Upper lobe of left lung (tissue), 4 donors: ENCODE measurements around the gene TBCK.

Source experiments
- EP300 ChIP-seq, 4 donors: sonication (generic); formaldehyde crosslinking; IDR thresholded peaks; one replicate each; pipeline ENCODE4 v1.5.1; 2017; ENCODE audit warnings: antibody characterized with exemption in 4 of 4, control low read depth in 2 of 4
- POLR2AphosphoS5 ChIP-seq, 2 donors: sonication (generic); formaldehyde crosslinking; IDR thresholded peaks; one replicate each; pipeline ENCODE4 v1.5.1; 2017; ENCODE audit warnings: antibody characterized with exemption in 2 of 2
- TF ChIP-seq, protein P1 (sequence below), 6 experiments: fragments of 450-650 bp in 4 of 6; fragments of 200-600 bp in 2 of 6; sonication (generic) in 2 of 6; IDR thresholded peaks; one replicate each; pipeline ENCODE4 v1.5.1; 2016 to 2019; ENCODE audit warnings: antibody characterized with exemption in 6 of 6

DNA sequence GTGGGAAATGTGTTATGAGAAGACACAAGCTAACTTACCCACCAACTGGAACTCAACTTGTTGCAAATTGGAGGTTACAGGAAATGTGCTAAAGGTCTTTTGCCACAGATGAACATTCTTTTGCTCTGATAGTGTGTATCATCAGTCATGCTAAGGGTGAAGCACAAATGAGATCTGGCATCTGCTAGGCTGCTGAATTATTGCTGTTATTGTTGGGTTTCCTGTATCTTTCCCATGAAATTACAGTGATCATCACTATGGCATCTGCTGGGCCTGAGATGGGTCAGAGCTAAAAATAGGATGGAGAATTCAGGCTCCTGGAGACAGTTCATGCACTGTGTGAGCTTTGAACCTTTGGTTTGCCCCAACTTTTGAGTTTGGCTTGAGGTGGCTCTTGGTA lies 296.2 kb downstream of the TBCK start:
- TF ChIP-seq, protein P1, sequence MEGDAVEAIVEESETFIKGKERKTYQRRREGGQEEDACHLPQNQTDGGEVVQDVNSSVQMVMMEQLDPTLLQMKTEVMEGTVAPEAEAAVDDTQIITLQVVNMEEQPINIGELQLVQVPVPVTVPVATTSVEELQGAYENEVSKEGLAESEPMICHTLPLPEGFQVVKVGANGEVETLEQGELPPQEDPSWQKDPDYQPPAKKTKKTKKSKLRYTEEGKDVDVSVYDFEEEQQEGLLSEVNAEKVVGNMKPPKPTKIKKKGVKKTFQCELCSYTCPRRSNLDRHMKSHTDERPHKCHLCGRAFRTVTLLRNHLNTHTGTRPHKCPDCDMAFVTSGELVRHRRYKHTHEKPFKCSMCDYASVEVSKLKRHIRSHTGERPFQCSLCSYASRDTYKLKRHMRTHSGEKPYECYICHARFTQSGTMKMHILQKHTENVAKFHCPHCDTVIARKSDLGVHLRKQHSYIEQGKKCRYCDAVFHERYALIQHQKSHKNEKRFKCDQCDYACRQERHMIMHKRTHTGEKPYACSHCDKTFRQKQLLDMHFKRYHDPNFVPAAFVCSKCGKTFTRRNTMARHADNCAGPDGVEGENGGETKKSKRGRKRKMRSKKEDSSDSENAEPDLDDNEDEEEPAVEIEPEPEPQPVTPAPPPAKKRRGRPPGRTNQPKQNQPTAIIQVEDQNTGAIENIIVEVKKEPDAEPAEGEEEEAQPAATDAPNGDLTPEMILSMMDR (IDR thresholded peaks at IDR 0.05) = no peak
- no peak for TF ChIP-seq POLR2AphosphoS5 (IDR thresholded peaks at IDR 0.05)
- TF ChIP-seq EP300 (IDR thresholded peaks at IDR 0.05) = no peak
